ENCODE results near the gene NOXRED1.

NOXRED1 gene

DNA sequence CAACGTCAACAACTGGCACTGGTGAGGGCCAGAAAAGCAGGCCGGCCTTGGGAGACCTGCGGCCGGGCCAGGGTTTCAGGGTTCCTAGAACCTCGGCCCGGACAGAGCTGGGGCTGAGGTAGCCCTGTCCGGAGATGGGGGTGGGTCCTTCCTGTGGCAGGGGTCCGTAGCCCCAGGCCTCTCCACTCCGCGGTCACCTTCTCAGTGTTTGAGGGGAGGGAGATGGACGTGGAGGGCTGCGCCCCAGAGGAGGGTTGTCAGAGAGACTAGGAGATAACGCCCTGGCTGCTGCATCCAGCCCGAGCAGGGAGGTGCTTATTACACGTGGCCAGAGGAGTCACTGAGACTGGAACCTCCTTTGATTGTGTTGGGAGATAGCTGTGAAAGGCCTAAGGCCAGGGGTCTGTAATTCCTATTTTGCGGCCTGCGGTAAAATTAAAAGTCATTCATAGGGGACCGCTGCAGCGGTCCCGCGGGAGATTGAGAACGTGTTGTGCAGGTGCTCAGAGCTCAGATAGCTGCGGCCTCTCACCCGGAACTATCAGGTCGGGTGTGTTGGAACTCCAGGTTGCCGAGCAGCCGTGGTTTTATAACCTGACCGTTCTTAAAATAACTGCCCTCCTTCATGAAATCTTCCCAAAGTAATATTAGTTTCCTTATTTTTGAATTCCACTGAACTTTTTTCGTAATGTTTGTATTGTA, 35.1 kb upstream of the NOXRED1 start:
- TF ChIP-seq, protein P1, sequence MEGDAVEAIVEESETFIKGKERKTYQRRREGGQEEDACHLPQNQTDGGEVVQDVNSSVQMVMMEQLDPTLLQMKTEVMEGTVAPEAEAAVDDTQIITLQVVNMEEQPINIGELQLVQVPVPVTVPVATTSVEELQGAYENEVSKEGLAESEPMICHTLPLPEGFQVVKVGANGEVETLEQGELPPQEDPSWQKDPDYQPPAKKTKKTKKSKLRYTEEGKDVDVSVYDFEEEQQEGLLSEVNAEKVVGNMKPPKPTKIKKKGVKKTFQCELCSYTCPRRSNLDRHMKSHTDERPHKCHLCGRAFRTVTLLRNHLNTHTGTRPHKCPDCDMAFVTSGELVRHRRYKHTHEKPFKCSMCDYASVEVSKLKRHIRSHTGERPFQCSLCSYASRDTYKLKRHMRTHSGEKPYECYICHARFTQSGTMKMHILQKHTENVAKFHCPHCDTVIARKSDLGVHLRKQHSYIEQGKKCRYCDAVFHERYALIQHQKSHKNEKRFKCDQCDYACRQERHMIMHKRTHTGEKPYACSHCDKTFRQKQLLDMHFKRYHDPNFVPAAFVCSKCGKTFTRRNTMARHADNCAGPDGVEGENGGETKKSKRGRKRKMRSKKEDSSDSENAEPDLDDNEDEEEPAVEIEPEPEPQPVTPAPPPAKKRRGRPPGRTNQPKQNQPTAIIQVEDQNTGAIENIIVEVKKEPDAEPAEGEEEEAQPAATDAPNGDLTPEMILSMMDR (IDR thresholded peaks at IDR 0.05; ENCODE audit: extremely low read depth, insufficient read depth, missing control alignments) = no peak
- in situ Hi-C loops (cut with MboI; ENCODE audit: low pct_unique_long_range_greater_than_20kb, low sequenced_read_pairs, unreplicated experiment) = no loop called here
- DNase-seq (ENCODE audit: low spot score) = no peak

DNA sequence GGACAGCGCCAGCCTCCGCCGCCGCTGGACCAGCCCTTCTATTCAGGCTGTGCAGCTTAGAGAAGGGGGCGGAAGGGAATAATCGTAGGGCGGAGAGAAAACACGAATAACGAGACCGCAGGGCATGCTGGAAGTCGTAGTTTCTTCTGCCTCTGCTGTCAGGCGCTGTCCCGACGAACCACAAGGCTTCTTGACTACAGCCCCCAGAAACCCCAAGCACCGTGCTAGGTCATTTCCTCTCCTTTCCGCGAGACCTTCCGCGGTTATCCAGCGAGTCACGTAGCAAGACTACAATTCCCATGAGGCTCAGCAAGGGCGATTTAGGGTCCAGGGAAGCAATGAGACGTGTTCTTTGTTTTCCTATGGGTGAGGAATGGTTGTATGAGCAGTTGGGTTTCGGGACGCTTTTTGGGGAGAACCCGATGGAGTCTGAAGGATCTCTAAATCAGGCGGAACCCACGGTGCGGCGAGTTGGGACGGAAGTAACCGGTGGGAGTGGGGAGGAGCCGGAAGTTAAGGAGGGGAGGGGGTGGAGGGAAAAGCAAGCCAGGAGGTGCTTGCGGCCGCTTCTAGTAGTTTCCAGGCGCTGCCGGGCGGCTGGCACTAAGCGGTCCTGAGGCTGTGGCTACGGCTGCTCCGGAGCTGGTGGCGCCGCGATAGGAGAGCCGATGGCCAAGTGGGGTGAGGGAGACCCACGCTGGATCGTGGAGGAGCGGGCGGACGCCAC, 34.4 kb upstream of the NOXRED1 start, which contains the start of the genes AHSA1 and VIPAS39:
Gene AHSA1, plus strand, starts transcription at position 572 of the 727 bp plus-strand sequence. Its CDS starts 97 bp downstream, at position 669.
Gene VIPAS39, minus strand, starts transcription at position 80 of the 727 bp plus-strand sequence. CDS start 3,499 bp downstream, outside the sequence.
- in situ Hi-C loops (cut with MboI; ENCODE audit: low pct_unique_long_range_greater_than_20kb, low sequenced_read_pairs, unreplicated experiment) = no loop called here

DNA sequence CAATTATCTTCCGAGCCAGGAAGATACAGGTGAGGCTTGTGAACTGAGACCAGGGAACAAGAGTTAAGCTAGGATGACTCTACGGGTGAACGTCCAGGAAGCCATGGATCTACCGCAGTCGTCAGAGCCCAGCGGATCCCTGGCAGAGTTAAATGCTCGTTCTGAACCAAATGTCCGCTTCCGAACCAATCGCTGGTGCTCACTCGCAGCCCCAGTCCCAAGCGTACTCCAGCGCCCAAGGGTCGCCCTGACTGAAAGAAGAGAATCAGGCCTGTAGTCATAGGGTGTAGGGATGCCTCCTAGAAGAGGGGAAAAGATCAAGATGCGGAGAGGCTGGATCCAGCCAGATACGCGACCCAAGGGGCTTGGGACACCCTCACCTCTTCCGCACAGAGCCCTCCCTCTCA, 33.8 kb upstream of the NOXRED1 start:
- in situ Hi-C loops (cut with MboI; ENCODE audit: low pct_unique_long_range_greater_than_20kb, low sequenced_read_pairs, unreplicated experiment) = no loop called here
- TF ChIP-seq, protein P1 (IDR thresholded peaks at IDR 0.05; ENCODE audit: extremely low read depth, insufficient read depth, missing control alignments) = no peak
- no peak for DNase-seq (ENCODE audit: low spot score)

More for the DNA sequence above, 34.4 kb upstream of the NOXRED1 start, which contains the start of the genes AHSA1 and VIPAS39:
- TF ChIP-seq, protein P1 (IDR thresholded peaks at IDR 0.05; ENCODE audit: extremely low read depth, insufficient read depth, missing control alignments) = no peak
- DNase-seq (ENCODE audit: low spot score) = peak; percentile 91

DNA sequence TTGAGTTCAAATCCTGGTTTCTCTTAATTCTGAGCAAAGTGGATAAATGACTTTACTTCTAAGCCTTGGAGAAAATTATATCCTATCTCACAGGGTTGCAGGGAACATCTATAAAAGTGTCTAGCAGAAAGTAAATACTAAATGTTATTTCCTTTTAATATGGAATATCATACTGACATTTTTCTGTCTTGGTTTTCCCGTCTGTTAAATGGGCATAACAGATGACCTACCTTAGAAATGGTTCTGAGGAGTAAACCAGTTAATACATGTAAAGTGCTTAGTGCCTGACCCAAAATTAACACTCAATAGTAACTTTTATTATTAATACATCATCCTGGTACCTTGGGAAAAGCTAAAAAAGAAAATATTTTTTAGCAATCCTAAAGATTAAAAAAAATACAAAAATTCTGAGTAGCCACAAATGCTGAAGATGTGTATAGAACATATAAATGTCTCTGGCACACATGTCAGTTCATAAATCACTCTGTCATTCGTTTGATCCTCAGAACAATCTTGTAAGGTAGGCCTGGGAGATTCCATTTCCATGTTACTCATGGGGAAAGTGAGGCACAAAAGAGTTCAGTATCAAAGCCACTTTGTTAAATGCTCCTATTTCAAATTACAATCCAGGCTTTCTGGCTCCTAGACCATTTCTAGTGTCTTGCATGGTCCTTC, 32.8 kb upstream of the NOXRED1 start:
- TF ChIP-seq, protein P1 (IDR thresholded peaks at IDR 0.05; ENCODE audit: extremely low read depth, insufficient read depth, missing control alignments) = no peak
- DNase-seq (ENCODE audit: low spot score) = no peak
- in situ Hi-C loops (cut with MboI; ENCODE audit: low pct_unique_long_range_greater_than_20kb, low sequenced_read_pairs, unreplicated experiment) = no loop called here

DNA sequence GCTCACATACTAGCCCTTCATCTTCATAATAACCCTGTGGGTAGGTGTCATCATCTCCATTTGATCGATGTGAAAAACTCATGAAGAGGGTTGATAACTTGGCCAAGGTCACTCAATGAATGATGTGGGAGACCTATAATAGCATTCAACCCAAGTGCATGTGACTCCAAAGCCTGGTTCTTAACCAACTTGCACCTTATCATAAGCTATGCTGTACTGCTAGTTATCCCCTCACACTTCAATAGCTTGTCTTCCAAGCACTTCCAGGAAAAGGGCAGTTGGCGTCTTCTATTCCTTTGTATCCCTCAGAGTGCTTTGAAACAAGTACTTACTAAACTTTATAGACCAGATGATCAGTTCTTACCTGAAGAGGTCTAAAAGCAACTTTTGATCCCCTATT, 18.9 kb upstream of the NOXRED1 start:
- TF ChIP-seq, protein P1 (IDR thresholded peaks at IDR 0.05; ENCODE audit: extremely low read depth, insufficient read depth, missing control alignments) = no peak
- no peak for DNase-seq (ENCODE audit: low spot score)
- in situ Hi-C loops (cut with MboI; ENCODE audit: low pct_unique_long_range_greater_than_20kb, low sequenced_read_pairs, unreplicated experiment) = no loop called here

DNA sequence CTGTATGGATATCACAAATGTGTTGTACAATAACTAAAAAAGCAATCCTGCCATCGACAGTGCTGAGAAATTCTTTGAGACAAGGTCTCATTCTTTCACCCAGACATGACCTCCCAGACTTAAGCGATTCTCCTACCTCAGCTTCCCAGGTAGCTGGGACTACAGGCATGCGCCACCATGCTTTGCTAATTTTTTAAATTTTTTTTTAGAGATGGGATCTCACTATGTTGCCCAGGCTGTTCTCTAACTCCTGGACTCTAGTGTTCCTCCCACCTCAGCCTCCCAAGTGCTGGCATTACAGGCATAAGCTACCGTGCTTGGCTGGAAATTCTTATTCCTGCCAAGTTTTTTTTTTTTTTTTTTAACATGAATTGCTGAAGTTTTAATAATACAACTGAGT, 16.5 kb upstream of the NOXRED1 start:
- in situ Hi-C loops (cut with MboI; ENCODE audit: low pct_unique_long_range_greater_than_20kb, low sequenced_read_pairs, unreplicated experiment) = no loop called here
- TF ChIP-seq, protein P1 (IDR thresholded peaks at IDR 0.05; ENCODE audit: extremely low read depth, insufficient read depth, missing control alignments) = no peak
- no peak for DNase-seq (ENCODE audit: low spot score)

Measured in GM13977 (cell line).